Endothelial cell of umbilical vein (primary cell): ENCODE measurements around the gene A3GALT2. TPM values are rescaled to one million over a fixed set of nuclear protein-coding genes. Genes with fewer than 3 reads are reported as not detected.

Experiments
- BruUV-seq: library from RNA; stranded (reverse); fragments of 400-500 nt; replicated peaks from 2 replicates; lab custom pipeline; 2021; lab: Mats Ljungman, UMichigan
- CTCF ChIA-PET: fragments of 300-600, 350-600 bp; sonication (Branson Sonifier 250); formaldehyde crosslinking; loops from one replicate; lab custom pipeline; 2021; ENCODE audit warnings: antibody characterized with exemption, inconsistent platforms; lab: Charles Lee
- POLR2A ChIA-PET: fragments of 300-600, 350-600 bp; sonication (Branson Sonifier 250); formaldehyde crosslinking; loops from one replicate; lab custom pipeline; 2021; ENCODE audit warnings: antibody characterized with exemption, inconsistent platforms; lab: Charles Lee
- DNase-seq: peaks from one replicate; pipeline ENCODE4 v3.0.0-alpha.2; 2011; ENCODE audit warnings: low read depth, low spot score
- FAIRE-seq: peaks from 2 replicates; lab custom pipeline; 2011; peaks lifted over from hg19 to GRCh38; lab: Jason Lieb, UNC
- H2AFZ ChIP-seq: 2 replicates; pipeline ENCODE4 v1.6.0; 2012; ENCODE audit warnings: low read depth, low read length, control low read depth, inconsistent platforms
- H3K27ac ChIP-seq: 2 replicates; pipeline ENCODE4 v1.5.1; 2011; ENCODE audit warnings: low read depth, mild to moderate bottlenecking, control low read depth, low read length, moderate library complexity; ENCODE audit not compliant: insufficient read depth
- H3K27me3 ChIP-seq, 2 experiments: 2 replicates each; pipeline versions ENCODE4 v1.6.0 to v1.6.1; 2011; ENCODE audit warnings: low read length in 2 of 2, mixed read lengths in 1 of 2; ENCODE audit not compliant: control insufficient read depth in 2 of 2, insufficient read depth in 2 of 2
- H3K36me3 ChIP-seq, 2 experiments: 2 replicates in 1 of 2; 3 replicates in 1 of 2; pipeline ENCODE4 v1.5.1; 2011; ENCODE audit warnings: low read length in 2 of 2, mild to moderate bottlenecking in 1 of 2, moderate library complexity in 1 of 2; ENCODE audit not compliant: control insufficient read depth in 2 of 2, insufficient read depth in 2 of 2; ENCODE audit errors: extremely low read depth in 1 of 2
- H3K4me1 ChIP-seq: 3 replicates; pipeline ENCODE4 v1.5.1; 2011; ENCODE audit warnings: mild to moderate bottlenecking, low read length; ENCODE audit not compliant: control insufficient read depth, insufficient read depth; ENCODE audit errors: extremely low read depth
- H3K4me2 ChIP-seq: 2 replicates; pipeline ENCODE4 v1.6.1; 2011; ENCODE audit warnings: low read length, control low read depth, mixed read lengths; ENCODE audit not compliant: insufficient read depth
- H3K4me3 ChIP-seq, 3 experiments: fragments of 200-600 bp in 1 of 3; sonication (generic), shearing (Covaris generic) in 1 of 3; replicated peaks in 1 of 3; 2 replicates each; pipeline ENCODE4 v1.5.1; 2011 to 2016; ENCODE audit warnings: control low read depth in 3 of 3, low read length in 3 of 3, mild to moderate bottlenecking in 2 of 3, inconsistent platforms in 1 of 3, low read depth in 1 of 3, moderate library complexity in 1 of 3; ENCODE audit not compliant: insufficient read depth in 1 of 3
- H3K79me2 ChIP-seq: 2 replicates; pipeline ENCODE4 v1.6.0; 2012; ENCODE audit warnings: low read length, inconsistent platforms; ENCODE audit not compliant: control insufficient read depth, insufficient read depth
- H3K9ac ChIP-seq: replicated peaks from 2 replicates; pipeline ENCODE3; 2011; ENCODE audit warnings: low read length, control low read depth; ENCODE audit not compliant: insufficient read depth; ENCODE audit errors: extremely low read depth
- H3K9me1 ChIP-seq: replicated peaks from 3 replicates; pipeline ENCODE4 v1.6.0; 2011; ENCODE audit warnings: mild to moderate bottlenecking, low read length; ENCODE audit not compliant: control insufficient read depth, insufficient read depth; ENCODE audit errors: extremely low read depth
- H3K9me3 ChIP-seq: replicated peaks from 2 replicates; pipeline ENCODE4 v1.5.1; 2012; ENCODE audit warnings: low read length, inconsistent platforms; ENCODE audit not compliant: control insufficient read depth, insufficient read depth
- H4K20me1 ChIP-seq: replicated peaks from 2 replicates; pipeline ENCODE3; 2011; ENCODE audit warnings: mild to moderate bottlenecking, low read length; ENCODE audit not compliant: control insufficient read depth, insufficient read depth; ENCODE audit errors: extremely low read depth
- EZH2 ChIP-seq: IDR thresholded peaks from 2 replicates; pipeline ENCODE4 v1.6.1; 2012; ENCODE audit warnings: borderline replicate concordance, low read depth, mild to moderate bottlenecking, moderate library complexity, low read length, inconsistent platforms; ENCODE audit not compliant: severe bottlenecking
- FOS ChIP-seq: IDR thresholded peaks from 2 replicates; pipeline ENCODE4 v1.6.1; 2011; ENCODE audit warnings: mild to moderate bottlenecking, low read length, moderate library complexity, borderline replicate concordance; ENCODE audit not compliant: insufficient read depth
- GATA2 ChIP-seq: IDR thresholded peaks from 2 replicates; pipeline ENCODE4 v1.7.0; 2011; ENCODE audit warnings: low read depth, mild to moderate bottlenecking, moderate library complexity, mixed read lengths, low read length; ENCODE audit not compliant: insufficient read length, insufficient read depth
- JUN ChIP-seq: IDR thresholded peaks from 2 replicates; pipeline ENCODE4 v1.6.1; 2011; ENCODE audit warnings: borderline replicate concordance, low read depth; ENCODE audit not compliant: insufficient read length, insufficient read depth
- MYC ChIP-seq: IDR thresholded peaks from one replicate; pipeline ENCODE4 v1.6.1; 2011; ENCODE audit warnings: mild to moderate bottlenecking, low read depth, low read length
- POLR2A ChIP-seq: IDR thresholded peaks from 2 replicates; pipeline ENCODE4 v1.6.1; 2012; ENCODE audit warnings: low read depth, mild to moderate bottlenecking, control low read depth, low read length
- POLR2AphosphoS5 ChIP-seq: IDR thresholded peaks from 2 replicates; pipeline ENCODE4 v1.6.1; 2012; ENCODE audit warnings: low read depth, mild to moderate bottlenecking, control low read depth, low read length, moderate library complexity; ENCODE audit not compliant: insufficient read depth
- dilution Hi-C: fragments of 300-500 bp; cut with MboI; formaldehyde crosslinking; loops from one replicate; pipeline ENCODE4 v1.15.0; 2019; ENCODE audit warnings: low sequenced_read_pairs; ENCODE audit not compliant: extremely low pct_ligation_motif_present
- intact Hi-C: fragments of 100-400 bp; cut with micrococcal nuclease; formaldehyde crosslinking; loops from one replicate; pipeline ENCODE4 v1.10.0; 2022
- polyA plus RNA-seq, 4 experiments: library from polyadenylated mRNA; depleted of rRNA in 3 of 4; stranded (reverse) in 3 of 4; unstranded in 1 of 4; fragments of >200 nt; gene quantifications; 2 replicates each; pipeline versions ENCODE4 v1.2.1 to v1.2.3, GENCODE V29; 2011 to 2012; ENCODE audit warnings: missing spikeins in 1 of 4
- total RNA-seq: library from RNA; stranded (reverse); gene quantifications from 2 replicates; pipeline ENCODE4 v1.2.3, GENCODE V29; 2021
- TF ChIP-seq, protein P1 (sequence below), 2 donors: IDR thresholded peaks; 1 replicate in 1 of 2; 2 replicates in 1 of 2; pipeline ENCODE4 v1.5.1; 2011; ENCODE audit warnings: low read length in 2 of 2, mild to moderate bottlenecking in 2 of 2, moderate library complexity in 2 of 2, control low read depth in 1 of 2, inconsistent platforms in 1 of 2, low read depth in 1 of 2; ENCODE audit not compliant: insufficient read depth in 1 of 2; ENCODE audit errors: extremely low read depth in 1 of 2
- TF ChIP-seq, protein P2 (sequence below): IDR thresholded peaks from 2 replicates; pipeline ENCODE4 v1.6.1; 2011; ENCODE audit not compliant: insufficient read depth, insufficient read length

The A3GALT2 gene
- total and polyA plus RNA-seq, 2 donors (not counting 3 experiments of a cell fraction or from before 2014, with no cell fraction given), result not detected

DNA sequence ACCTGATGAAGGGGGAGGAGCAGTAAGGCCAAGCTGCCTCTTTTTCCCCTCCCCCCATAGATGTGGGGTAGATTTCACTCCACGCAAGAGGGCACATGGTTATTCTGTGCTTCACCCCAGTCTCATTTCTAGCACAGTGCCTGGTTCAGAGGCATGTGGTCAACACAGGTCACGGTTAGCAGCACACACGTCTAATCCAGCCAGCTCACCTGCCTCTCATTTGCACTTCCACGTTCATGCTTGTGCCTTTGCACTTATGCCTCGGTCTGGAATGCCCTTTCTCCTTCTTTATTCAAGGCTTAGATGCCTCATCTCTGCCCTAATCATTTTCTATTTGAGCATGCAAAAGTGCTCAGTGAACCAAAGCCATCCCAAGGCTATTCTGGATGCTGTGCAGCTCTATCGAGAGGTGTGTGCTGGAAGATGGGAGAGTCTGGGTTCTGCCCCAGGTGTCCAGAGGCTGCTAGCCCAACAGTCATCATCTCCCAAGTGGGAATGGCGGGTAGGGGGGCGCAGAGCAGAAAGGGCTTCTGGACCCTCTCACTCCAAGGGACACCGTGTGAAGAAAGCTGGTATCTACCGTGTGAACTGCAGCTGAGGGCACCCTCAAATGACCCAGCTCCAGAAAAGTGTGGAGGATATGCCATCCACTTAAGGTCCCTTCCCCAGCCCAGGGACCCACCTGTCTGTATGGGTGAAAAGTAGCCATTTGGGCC, 2.1 kb upstream of the A3GALT2 start:
- no peak for FAIRE-seq
- no peaks in the 10 kb centered on the region for H3K9me1 ChIP-seq
- DNase-seq, result no peak
- no peaks in the 10 kb centered on the region for H4K20me1 ChIP-seq
- H3K9me3 ChIP-seq, result no peaks in the 10 kb centered on the region
- intact Hi-C loops (no loop called here), dilution Hi-C loops (no loop called here)
- ChIA-PET CTCF (interaction anchor here (0.9 to 1.7 kb wide), 3 partner anchors 10 to 148 kb away, joined by 3 to 5 read pairs (median 3); no protein-coding TSS in a partner anchor), POLR2A (no interaction called here)
- no TSS peak for BruUV-seq
- TF ChIP-seq, protein P1, sequence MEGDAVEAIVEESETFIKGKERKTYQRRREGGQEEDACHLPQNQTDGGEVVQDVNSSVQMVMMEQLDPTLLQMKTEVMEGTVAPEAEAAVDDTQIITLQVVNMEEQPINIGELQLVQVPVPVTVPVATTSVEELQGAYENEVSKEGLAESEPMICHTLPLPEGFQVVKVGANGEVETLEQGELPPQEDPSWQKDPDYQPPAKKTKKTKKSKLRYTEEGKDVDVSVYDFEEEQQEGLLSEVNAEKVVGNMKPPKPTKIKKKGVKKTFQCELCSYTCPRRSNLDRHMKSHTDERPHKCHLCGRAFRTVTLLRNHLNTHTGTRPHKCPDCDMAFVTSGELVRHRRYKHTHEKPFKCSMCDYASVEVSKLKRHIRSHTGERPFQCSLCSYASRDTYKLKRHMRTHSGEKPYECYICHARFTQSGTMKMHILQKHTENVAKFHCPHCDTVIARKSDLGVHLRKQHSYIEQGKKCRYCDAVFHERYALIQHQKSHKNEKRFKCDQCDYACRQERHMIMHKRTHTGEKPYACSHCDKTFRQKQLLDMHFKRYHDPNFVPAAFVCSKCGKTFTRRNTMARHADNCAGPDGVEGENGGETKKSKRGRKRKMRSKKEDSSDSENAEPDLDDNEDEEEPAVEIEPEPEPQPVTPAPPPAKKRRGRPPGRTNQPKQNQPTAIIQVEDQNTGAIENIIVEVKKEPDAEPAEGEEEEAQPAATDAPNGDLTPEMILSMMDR (IDR thresholded peaks at IDR 0.05; ENCODE audit: extremely low read depth in 1 of 2, insufficient read depth in 1 of 2, low read depth in 1 of 2, low read length in 2 of 2), result no peak
- no peak for TF ChIP-seq JUN
- TF ChIP-seq POLR2A, result no peak
- TF ChIP-seq MYC, result no peak
- peaks cover 24 to 49% of the 10 kb centered on the region in 2 experiments for H3K36me3 ChIP-seq
- no peak overlapping the region for H3K4me3 ChIP-seq
- no peak overlapping the region for H3K27ac ChIP-seq
- no peaks in the 10 kb centered on the region for H3K4me1 ChIP-seq
- no peaks in the 10 kb centered on the region for H3K79me2 ChIP-seq
- no peaks in the 10 kb centered on the region for H3K27me3 ChIP-seq
- H3K9ac ChIP-seq, result no peak overlapping the region
- H3K4me2 ChIP-seq, result no peak overlapping the region
- no peak overlapping the region for H2AFZ ChIP-seq

DNA sequence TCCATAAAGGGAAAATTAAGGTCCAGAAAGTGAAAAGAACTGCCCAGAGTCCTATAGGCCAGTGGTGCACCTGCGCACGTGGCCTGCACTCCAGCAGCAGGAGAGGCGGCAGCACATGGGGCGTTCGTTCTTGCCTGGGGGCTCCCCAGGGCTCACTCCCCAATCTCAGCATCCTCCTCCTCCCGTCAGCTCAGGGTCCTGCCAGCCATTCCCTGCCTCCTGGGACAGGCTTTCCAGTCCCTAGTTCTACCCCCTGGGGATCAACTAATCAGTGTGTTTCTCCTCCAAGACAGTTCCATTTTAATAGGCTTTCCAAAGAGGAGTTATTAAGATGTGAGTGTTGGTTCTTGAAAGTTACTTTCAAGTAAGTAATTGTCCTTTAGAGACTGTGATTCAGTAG, 1.2 kb upstream of the A3GALT2 start:
- no TSS peak for BruUV-seq
- dilution Hi-C loops (no loop called here), intact Hi-C loops (no loop called here)
- TF ChIP-seq GATA2 (no peak), MYC (no peak), JUN (no peak), FOS (no peak), POLR2A (no peak), POLR2AphosphoS5 (no peak), EZH2 (no peak)
- TF ChIP-seq, protein P1 (IDR thresholded peaks at IDR 0.05; ENCODE audit: extremely low read depth in 1 of 2, insufficient read depth in 1 of 2, low read depth in 1 of 2, low read length in 2 of 2), result no peak
- TF ChIP-seq, protein P2, sequence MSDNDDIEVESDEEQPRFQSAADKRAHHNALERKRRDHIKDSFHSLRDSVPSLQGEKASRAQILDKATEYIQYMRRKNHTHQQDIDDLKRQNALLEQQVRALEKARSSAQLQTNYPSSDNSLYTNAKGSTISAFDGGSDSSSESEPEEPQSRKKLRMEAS, result no peak
- CTCF ChIA-PET, result no interaction called here
- Histone ChIP-seq H3K9me1 (no peaks in the 10 kb centered on the region), H3K4me2 (no peak overlapping the region), H3K9me3 (no peaks in the 10 kb centered on the region), H3K36me3 (peaks cover 16 to 41% of the 10 kb centered on the region in 2 experiments), H3K27ac (no peak overlapping the region), H3K27me3 (no peaks in the 10 kb centered on the region), H4K20me1 (no peaks in the 10 kb centered on the region), H3K79me2 (no peaks in the 10 kb centered on the region), H3K4me3 (no peak overlapping the region), H3K9ac (no peak overlapping the region), H3K4me1 (no peaks in the 10 kb centered on the region), H2AFZ (no peak overlapping the region)
- POLR2A ChIA-PET, result no interaction called here
- FAIRE-seq (no peak), DNase-seq (no peak)
